Kidney (tissue), 14 donors: ENCODE data around the gene SMG7. TPM values are rescaled to one million over a fixed set of nuclear protein-coding genes. Genes with fewer than 3 reads are reported as not detected.

Source experiments
- DNase-seq, 5 donors: peaks; one replicate each; pipeline ENCODE4 v3.0.0-alpha.2; 2013 to 2020
- FAIRE-seq: peaks from 2 replicates; lab custom pipeline; 2012; peaks lifted over from hg19 to GRCh38; lab: Jason Lieb, UNC
- H3K27ac ChIP-seq, 2 donors: one replicate each; pipeline ENCODE4 v1.7.0; 2013; ENCODE audit warnings: low read depth in 2 of 2, low read length in 2 of 2, inconsistent platforms in 1 of 2
- H3K27me3 ChIP-seq: one replicate; pipeline ENCODE4 v1.7.1; 2013; ENCODE audit warnings: low read length, inconsistent platforms; ENCODE audit not compliant: control insufficient read depth, insufficient read depth
- H3K36me3 ChIP-seq, 3 donors: one replicate each; pipeline versions ENCODE4 v1.7.0 to v1.7.1; 2013; ENCODE audit warnings: low read length in 3 of 3, control low read depth in 1 of 3, inconsistent platforms in 1 of 3; ENCODE audit not compliant: insufficient read depth in 3 of 3, control insufficient read depth in 2 of 3
- H3K4me1 ChIP-seq, 3 donors: one replicate each; pipeline versions ENCODE4 v1.7.0 to v1.7.1; 2013; ENCODE audit warnings: low read length in 3 of 3, inconsistent platforms in 1 of 3, low read depth in 1 of 3; ENCODE audit not compliant: control insufficient read depth in 2 of 3, insufficient read depth in 2 of 3
- H3K4me3 ChIP-seq, 3 donors: one replicate each; pipeline versions ENCODE4 v1.7.0 to v1.8.1; 2013; ENCODE audit warnings: low read length in 3 of 3, control low read depth in 1 of 3, inconsistent platforms in 1 of 3
- H3K9ac ChIP-seq, 3 donors: one replicate each; pipeline versions ENCODE4 v1.7.0 to v1.7.1; 2013; ENCODE audit warnings: low read length in 3 of 3, control low read depth in 1 of 3, inconsistent platforms in 1 of 3
- H3K9me3 ChIP-seq, 3 donors: one replicate each; pipeline versions ENCODE4 v1.7.0 to v1.7.1; 2013; ENCODE audit warnings: low read length in 3 of 3, control low read depth in 1 of 3, inconsistent platforms in 1 of 3; ENCODE audit not compliant: control insufficient read depth in 2 of 3, insufficient read depth in 1 of 3
- intact Hi-C: fragments of 100-400 bp; cut with DNase I; formaldehyde crosslinking; loops from one replicate; pipeline ENCODE4 v1.11.1; 2022
- polyA plus RNA-seq: library from polyadenylated mRNA; stranded (reverse); fragments of 350-450 nt; fragmentation: Illumina TruSeq; extraction: RNeasy Lipid Tissue Mini Kit (QIAGEN cat#74804); gene quantifications from one replicate; pipeline ENCODE4 v1.2.3, GENCODE V29; 2014; ENCODE audit warnings: low read depth, low replicate concordance; ENCODE audit not compliant: insufficient read depth
- total RNA-seq: library from RNA; stranded (reverse); fragmentation: NEBNext Ultra II Directional; extraction: Animal tissue kit (Norgen Biotek cat#: 25700); gene quantifications from one replicate; pipeline ENCODE4 v1.2.1, GENCODE V29; 2021
- TF ChIP-seq, protein P1 (sequence below): IDR thresholded peaks from 3 replicates; pipeline ENCODE4 v1.5.1; 2012; ENCODE audit warnings: mild to moderate bottlenecking, moderate library complexity, borderline replicate concordance; ENCODE audit not compliant: insufficient read depth; ENCODE audit errors: extremely low read depth
- donor health status: control.
- donor health status: control.
- donor health status: control.
- donor health status: control.
- donor health status: control.
- donor health status: DM: yes; HTN: yes; CAD: no.
- donor health status: Normal renal cell carcinoma (clear cell type).

SMG7 gene
- total and polyA plus RNA-seq, 2 donors from 2014 or later = 15.4 to 56.3 TPM

DNA sequence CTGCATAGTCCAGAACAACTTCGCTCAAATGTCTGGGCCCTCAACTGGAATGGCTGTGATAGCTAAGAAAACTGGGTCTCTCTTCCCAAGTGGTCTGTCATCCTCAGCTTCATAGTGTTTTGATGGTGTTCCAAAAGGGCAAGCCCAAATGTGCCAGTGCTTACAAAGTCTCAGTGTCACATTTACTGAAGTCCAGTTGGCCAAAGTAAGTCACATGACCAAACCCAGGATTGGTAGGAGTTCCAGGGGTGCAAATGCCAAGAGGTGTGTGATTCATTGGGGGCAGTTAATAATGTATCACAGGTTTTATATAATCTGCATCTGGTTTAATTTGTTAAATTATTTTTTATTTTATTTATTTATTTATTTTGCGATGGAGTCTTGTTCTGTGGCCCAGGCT, 24.9 kb downstream of the SMG7 start:
- no peak overlapping the region for H3K27ac ChIP-seq
- no peaks in the 10 kb centered on the region for H3K9me3 ChIP-seq
- intact Hi-C loops = no loop called here
- no peak overlapping the region for H3K9ac ChIP-seq
- H3K27me3 ChIP-seq = no peaks in the 10 kb centered on the region
- H3K36me3 ChIP-seq = no peaks in the 10 kb centered on the region
- H3K4me3 ChIP-seq = no peak overlapping the region
- no peak for DNase-seq
- TF ChIP-seq, protein P1, sequence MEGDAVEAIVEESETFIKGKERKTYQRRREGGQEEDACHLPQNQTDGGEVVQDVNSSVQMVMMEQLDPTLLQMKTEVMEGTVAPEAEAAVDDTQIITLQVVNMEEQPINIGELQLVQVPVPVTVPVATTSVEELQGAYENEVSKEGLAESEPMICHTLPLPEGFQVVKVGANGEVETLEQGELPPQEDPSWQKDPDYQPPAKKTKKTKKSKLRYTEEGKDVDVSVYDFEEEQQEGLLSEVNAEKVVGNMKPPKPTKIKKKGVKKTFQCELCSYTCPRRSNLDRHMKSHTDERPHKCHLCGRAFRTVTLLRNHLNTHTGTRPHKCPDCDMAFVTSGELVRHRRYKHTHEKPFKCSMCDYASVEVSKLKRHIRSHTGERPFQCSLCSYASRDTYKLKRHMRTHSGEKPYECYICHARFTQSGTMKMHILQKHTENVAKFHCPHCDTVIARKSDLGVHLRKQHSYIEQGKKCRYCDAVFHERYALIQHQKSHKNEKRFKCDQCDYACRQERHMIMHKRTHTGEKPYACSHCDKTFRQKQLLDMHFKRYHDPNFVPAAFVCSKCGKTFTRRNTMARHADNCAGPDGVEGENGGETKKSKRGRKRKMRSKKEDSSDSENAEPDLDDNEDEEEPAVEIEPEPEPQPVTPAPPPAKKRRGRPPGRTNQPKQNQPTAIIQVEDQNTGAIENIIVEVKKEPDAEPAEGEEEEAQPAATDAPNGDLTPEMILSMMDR = no peak
- no peak for FAIRE-seq
- H3K4me1 ChIP-seq = no peaks in the 10 kb centered on the region

DNA sequence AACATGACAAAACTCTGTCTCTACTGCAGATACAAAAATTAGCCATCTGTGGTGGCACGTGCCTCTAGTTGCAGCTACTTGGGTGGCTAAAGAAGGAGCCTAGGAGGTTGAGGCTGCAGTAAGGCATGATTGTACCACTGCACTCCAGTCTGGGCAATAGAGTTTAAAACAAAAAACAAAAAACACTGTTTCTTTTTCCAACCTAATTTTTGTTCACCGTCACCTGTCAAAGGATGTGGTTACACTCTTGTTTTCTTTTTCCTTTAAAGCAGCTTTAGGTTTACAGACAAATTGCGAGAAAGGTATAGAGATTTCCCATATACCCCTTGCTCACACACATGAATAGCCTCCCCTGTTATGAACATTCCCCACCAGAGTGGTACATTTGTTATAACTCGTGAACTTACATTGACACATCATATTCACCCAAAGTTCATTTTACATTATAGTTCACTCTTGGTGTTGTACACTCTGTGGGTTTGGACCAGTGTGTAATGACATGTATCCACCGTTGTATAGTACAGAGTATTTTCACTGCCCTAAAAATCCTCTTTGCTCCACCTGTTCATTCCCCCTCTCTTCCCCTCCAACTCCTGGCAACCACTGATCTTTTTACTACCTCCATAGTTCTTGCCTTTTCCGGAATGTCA, 26.2 kb downstream of the SMG7 start:
- DNase-seq (no peak), FAIRE-seq (no peak)

DNA sequence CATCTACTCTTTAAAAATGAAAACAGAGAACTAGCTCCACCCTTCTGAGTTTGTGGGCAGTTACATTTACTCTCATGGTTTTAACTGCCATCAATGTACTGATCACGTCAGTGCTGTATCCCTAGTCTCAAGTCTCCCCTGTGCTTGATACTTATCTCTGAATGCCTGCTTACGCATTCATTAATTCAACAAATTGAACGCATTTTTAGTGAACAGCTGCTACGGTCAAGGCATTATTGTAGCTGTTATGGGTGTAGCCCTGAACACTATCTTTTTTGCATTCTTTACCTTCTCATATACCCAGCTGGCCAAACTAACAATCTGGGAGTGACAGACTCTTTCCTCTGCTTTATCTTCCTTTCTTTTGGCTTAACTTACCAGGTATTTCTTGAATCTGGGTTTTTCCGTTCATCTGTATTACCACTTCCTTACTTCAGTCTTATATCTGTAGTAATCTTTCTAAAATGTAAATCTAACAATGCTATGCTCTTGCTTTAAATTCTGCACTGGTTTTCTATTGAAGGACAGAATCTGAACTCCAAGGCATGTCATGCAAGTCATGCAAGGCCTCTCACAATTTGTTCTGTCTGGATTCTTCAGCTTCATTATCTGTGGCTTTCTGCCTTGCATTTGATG, 33.3 kb downstream of the SMG7 start:
- FAIRE-seq = no peak

More for the DNA sequence above, 26.2 kb downstream of the SMG7 start:
- Histone ChIP-seq H3K9me3 (no peaks in the 10 kb centered on the region), H3K36me3 (no peaks in the 10 kb centered on the region), H3K4me3 (no peak overlapping the region), H3K4me1 (peaks cover 0 to 4% (median 0%) of the 10 kb centered on the region in 3 donors), H3K9ac (no peak overlapping the region), H3K27me3 (no peaks in the 10 kb centered on the region), H3K27ac (no peak overlapping the region)
- TF ChIP-seq, protein P1 = no peak
- intact Hi-C loops = no loop called here

More for the DNA sequence above, 33.3 kb downstream of the SMG7 start:
- H3K4me3 ChIP-seq = no peak overlapping the region
- H3K27me3 ChIP-seq = no peaks in the 10 kb centered on the region
- no peak overlapping the region for H3K27ac ChIP-seq
- H3K36me3 ChIP-seq = no peaks in the 10 kb centered on the region
- H3K9ac ChIP-seq = no peak overlapping the region
- TF ChIP-seq, protein P1 = no peak
- no peaks in the 10 kb centered on the region for H3K9me3 ChIP-seq
- DNase-seq = no peak
- H3K4me1 ChIP-seq = peaks cover 0 to 5% (median 0%) of the 10 kb centered on the region in 3 donors
- intact Hi-C loops = no loop called here
